SK-N-SH (cell line): ENCODE results near the gene SLCO4A1. TPM values are rescaled to one million over a fixed set of nuclear protein-coding genes. Genes with fewer than 3 reads are reported as not detected.

ENCODE experiments used
- CTCF ChIA-PET: fragments of 300-600, 350-600 bp; formaldehyde crosslinking; extraction: SDS; loops from one replicate; lab custom pipeline; 2021; lab: Yijun Ruan, JAX
- POLR2A ChIA-PET: fragments of 350-600 bp; sonication (Branson Sonifier 250); formaldehyde crosslinking; extraction: SDS; loops from one replicate; lab custom pipeline; 2020; ENCODE audit warnings: antibody characterized with exemption, inconsistent platforms; lab: Yijun Ruan, JAX
- DNase-seq: peaks from one replicate; pipeline ENCODE4 v3.0.0; 2012
- H2AFZ ChIP-seq: fragments of 200-600 bp; sonication (generic); 2 replicates; pipeline ENCODE4 v1.8.1; 2016; ENCODE audit warnings: antibody characterized with exemption, mild to moderate bottlenecking, low read depth
- H3F3A ChIP-seq: fragments of 200-600 bp; sonication (generic); replicated peaks from 2 replicates; pipeline ENCODE3; 2016; ENCODE audit warnings: antibody characterized with exemption, mild to moderate bottlenecking; ENCODE audit not compliant: insufficient read depth
- H3K27ac ChIP-seq, 2 experiments: fragments of 200-500 bp in 1 of 2; fragments of 200-600 bp in 1 of 2; sonication (Bioruptor generic) in 1 of 2; sonication (generic), shearing (Covaris generic) in 1 of 2; 2 replicates each; pipeline versions ENCODE4 v1.5.1 to v1.6.1; 2014 to 2016; ENCODE audit warnings: low read depth in 2 of 2, inconsistent platforms in 1 of 2, low read length in 1 of 2, mild to moderate bottlenecking in 1 of 2, mixed read lengths in 1 of 2
- H3K27me3 ChIP-seq: fragments of 200-600 bp; sonication (generic), shearing (Covaris generic); 2 replicates; pipeline ENCODE4 v1.6.1; 2016; ENCODE audit warnings: mixed run types; ENCODE audit not compliant: insufficient read depth
- H3K36me3 ChIP-seq, 2 experiments: fragments of 200-500 bp in 1 of 2; fragments of 200-600 bp in 1 of 2; sonication (Bioruptor generic) in 1 of 2; sonication (generic) in 1 of 2; replicated peaks in 1 of 2; 2 replicates each; pipeline versions ENCODE3 to v1.5.1; 2014 to 2016; ENCODE audit warnings: low read length in 1 of 2, mild to moderate bottlenecking in 1 of 2; ENCODE audit not compliant: insufficient read depth in 2 of 2, control insufficient read depth in 1 of 2
- H3K4me1 ChIP-seq, 2 experiments: fragments of 200-500 bp in 1 of 2; fragments of 200-600 bp in 1 of 2; sonication (Bioruptor generic) in 1 of 2; sonication (generic), shearing (Covaris generic) in 1 of 2; 2 replicates each; pipeline versions ENCODE4 v1.5.1 to v1.6.1; 2014 to 2016; ENCODE audit warnings: low read depth in 1 of 2, low read length in 1 of 2, mixed run types in 1 of 2; ENCODE audit not compliant: insufficient read depth in 2 of 2, control insufficient read depth in 1 of 2
- H3K4me2 ChIP-seq: fragments of 200-600 bp; sonication (generic), shearing (Covaris generic); 2 replicates; pipeline ENCODE4 v1.6.1; 2017; ENCODE audit warnings: mixed run types
- H3K4me3 ChIP-seq, 2 experiments: fragments of 200-500 bp in 1 of 2; fragments of 200-600 bp in 1 of 2; sonication (Bioruptor generic) in 1 of 2; sonication (generic), shearing (Covaris generic) in 1 of 2; 2 replicates each; pipeline versions ENCODE4 v1.5.1 to v1.8.1; 2014 to 2016; ENCODE audit warnings: low read depth in 2 of 2, inconsistent platforms in 1 of 2, low read length in 1 of 2, mild to moderate bottlenecking in 1 of 2, mixed read lengths in 1 of 2, moderate library complexity in 1 of 2
- H3K79me2 ChIP-seq: fragments of 200-600 bp; sonication (generic); 2 replicates; pipeline ENCODE4 v1.8.1; 2017; ENCODE audit warnings: mild to moderate bottlenecking; ENCODE audit not compliant: insufficient read depth
- H3K9ac ChIP-seq: fragments of 200-600 bp; sonication (generic); 2 replicates; pipeline ENCODE4 v1.6.1; 2017; ENCODE audit warnings: mixed run types
- H3K9me2 ChIP-seq: fragments of 200-600 bp; sonication (generic); 2 replicates; pipeline ENCODE4 v1.6.1; 2017; ENCODE audit warnings: mixed run types
- H3K9me3 ChIP-seq: fragments of 200-600 bp; sonication (generic); 2 replicates; pipeline ENCODE4 v1.6.1; 2017; ENCODE audit warnings: mixed run types, mild to moderate bottlenecking, moderate library complexity
- H4K20me1 ChIP-seq: fragments of 200-600 bp; sonication (generic); 2 replicates; pipeline ENCODE4 v1.6.1; 2017; ENCODE audit warnings: mild to moderate bottlenecking, mixed run types; ENCODE audit not compliant: insufficient read depth
- CHD2 ChIP-seq: fragments of 150-350 bp; IDR thresholded peaks from 2 replicates; pipeline ENCODE4 v1.6.1; 2018; ENCODE audit warnings: low read length; ENCODE audit not compliant: partially characterized antibody
- FOXJ3 ChIP-seq: sonication (generic); formaldehyde crosslinking; IDR thresholded peaks from 2 replicates; pipeline ENCODE4 v1.5.1; 2020; ENCODE audit warnings: mild to moderate bottlenecking, missing genetic modification reagents
- IRF3 ChIP-seq: fragments of 150-350 bp; IDR thresholded peaks from 2 replicates; pipeline ENCODE4 v1.6.1; 2016; ENCODE audit warnings: mild to moderate bottlenecking, low read depth, low read length
- JUND ChIP-seq: IDR thresholded peaks from 2 replicates; pipeline ENCODE4 v1.4.0; 2012
- NFIC ChIP-seq: IDR thresholded peaks from 2 replicates; pipeline ENCODE4 v1.4.0; 2012; ENCODE audit warnings: borderline replicate concordance
- NRF1 ChIP-seq: IDR thresholded peaks from 2 replicates; pipeline ENCODE4 v1.6.1; 2012; ENCODE audit warnings: low read depth, mild to moderate bottlenecking, low read length
- RAD21 ChIP-seq: IDR thresholded peaks from 2 replicates; pipeline ENCODE4 v1.6.1; 2012; ENCODE audit warnings: mild to moderate bottlenecking, low read length
- RCOR1 ChIP-seq: fragments of 150-350 bp; IDR thresholded peaks from 2 replicates; pipeline ENCODE4 v1.6.1; 2017; ENCODE audit warnings: antibody characterized with exemption, low read length
- REST ChIP-seq: IDR thresholded peaks from 2 replicates; pipeline ENCODE4 v1.6.1; 2012; ENCODE audit warnings: mild to moderate bottlenecking, low read depth, low read length, moderate library complexity
- RFX5 ChIP-seq: IDR thresholded peaks from 2 replicates; pipeline ENCODE4 v1.6.1; 2012; ENCODE audit warnings: mild to moderate bottlenecking, improper control_type of control experiment, low read length
- SMC3 ChIP-seq: IDR thresholded peaks from 2 replicates; pipeline ENCODE4 v1.6.1; 2012; ENCODE audit warnings: low read depth, low read length, improper control_type of control experiment
- TAF1 ChIP-seq: IDR thresholded peaks from 2 replicates; pipeline ENCODE4 v1.6.1; 2012; ENCODE audit warnings: low read depth, mild to moderate bottlenecking, low read length, moderate library complexity, borderline replicate concordance
- TEAD4 ChIP-seq: IDR thresholded peaks from 2 replicates; pipeline ENCODE4 v1.4.0; 2012; ENCODE audit warnings: mild to moderate bottlenecking, borderline replicate concordance; ENCODE audit not compliant: insufficient read depth
- USF2 ChIP-seq: fragments of 150-350 bp; IDR thresholded peaks from 2 replicates; pipeline ENCODE4 v1.6.1; 2017; ENCODE audit warnings: antibody characterized with exemption, low read length, low read depth, borderline replicate concordance
- YY1 ChIP-seq: IDR thresholded peaks from 2 replicates; pipeline ENCODE4 v1.4.0; 2012; ENCODE audit warnings: low read depth, mild to moderate bottlenecking
- ZBTB33 ChIP-seq: IDR thresholded peaks from 2 replicates; pipeline ENCODE4 v1.4.0; 2012; ENCODE audit warnings: low read depth, borderline replicate concordance
- WGBS: methylation state at CpG from one replicate; pipeline ENCODE4 v1.1.6; 2017; ENCODE audit warnings: low lambda C conversion rate; 5-methylcytosine and 5-hydroxymethylcytosine counted together
- polyA plus RNA-seq, 3 experiments: library from polyadenylated mRNA; depleted of rRNA; stranded (reverse); fragments of >200 nt; gene quantifications; 2 replicates each; pipeline ENCODE4 v1.2.3, GENCODE V29; 2012

Gene SLCO4A1
- polyA plus RNA-seq, 1 of the 3 experiments (the other 2 are of a cell fraction): 0.33 TPM

- Histone ChIP-seq H4K20me1 (no peaks in the 10 kb centered on the region), H3K9ac (no peak overlapping the region), H3K9me3 (no peaks in the 10 kb centered on the region), H3K4me1 (peaks cover 8 to 17% of the 10 kb centered on the region in 2 experiments; a peak in 3 of 4 replicates), H2AFZ (no peak overlapping the region), H3K4me3 (no peak overlapping the region), H3K27me3 (no peaks in the 10 kb centered on the region), H3K9me2 (no peaks in the 10 kb centered on the region), H3K27ac (no peak overlapping the region), H3F3A (no peaks in the 10 kb centered on the region), H3K36me3 (no peaks in the 10 kb centered on the region), H3K4me2 (no peak overlapping the region), H3K79me2 (no peaks in the 10 kb centered on the region)
- ChIA-PET CTCF (interaction anchor here (1.0 to 4.6 kb wide), 4 partner anchors 11 to 196 kb away, joined by 3 to 38 read pairs (median 4); no protein-coding TSS in a partner anchor), POLR2A (no interaction called here)
- DNase-seq: no peak
- TF ChIP-seq ZBTB33: no peak
- no peak for TF ChIP-seq RAD21
- no peak for TF ChIP-seq RFX5
- no peak for TF ChIP-seq USF2
- TF ChIP-seq CHD2: no peak
- no peak for TF ChIP-seq IRF3
- TF ChIP-seq TEAD4: no peak
- TF ChIP-seq RCOR1: no peak
- TF ChIP-seq REST: no peak
- TF ChIP-seq TAF1: no peak
- no peak for TF ChIP-seq YY1
- no peak for TF ChIP-seq NRF1
- no peak for TF ChIP-seq JUND
- no peak for TF ChIP-seq SMC3
- TF ChIP-seq NFIC: no peak
- TF ChIP-seq FOXJ3 (CRISPR knock-in tag): no peak
- 62% methylated on average over 6 of the region's 6 CpGs for WGBS
Observed at GRCh38 chr20:62606016-62606415, 36.3 kb upstream of the SLCO4A1 start.
